ENCODE measurements around the gene SRC.
A peak's percentile ranks its signal among the peaks of the same experiment; 100 is the strongest.

Gene SRC

DNA sequence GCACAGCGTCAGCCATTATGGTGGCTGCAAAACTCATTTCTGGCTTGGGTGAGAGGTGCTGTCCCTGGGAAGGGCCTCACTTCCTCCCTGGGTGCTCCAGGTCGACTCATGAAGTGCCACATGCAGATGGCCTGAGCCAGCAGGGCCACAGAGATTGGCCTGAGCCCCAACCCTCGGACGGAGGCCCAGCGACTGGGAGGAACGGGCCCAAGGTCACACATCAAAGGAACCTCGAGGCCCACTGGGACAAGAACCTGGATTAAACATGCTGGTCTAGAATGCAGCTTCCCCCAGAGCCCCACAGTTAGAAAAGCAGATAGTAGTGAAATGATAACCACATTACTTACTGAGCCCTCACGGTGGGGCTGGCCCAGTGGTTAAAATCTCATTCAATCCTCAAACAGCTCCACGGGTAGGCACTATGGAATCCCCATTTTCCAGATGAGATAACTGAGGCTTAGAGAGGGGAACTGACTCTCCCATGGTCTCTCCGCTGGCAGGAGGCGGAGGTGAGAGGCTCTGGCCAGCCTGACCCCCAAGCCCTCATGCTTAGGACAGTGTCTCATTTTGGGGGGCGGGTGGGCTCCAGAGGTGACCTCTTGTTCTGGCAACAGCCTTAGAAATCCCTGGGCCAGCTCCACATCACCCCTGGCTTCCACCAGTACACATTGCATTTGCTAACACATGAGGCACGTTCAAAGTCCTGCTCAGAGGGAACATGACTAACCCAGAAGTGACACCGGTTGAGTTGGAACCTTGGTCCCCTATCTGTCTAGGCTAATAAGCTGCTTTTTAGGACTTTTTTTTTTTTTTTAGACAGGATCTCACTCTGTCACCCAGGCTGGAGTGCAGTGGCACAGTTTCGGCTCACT lies 53.0 kb downstream of the SRC start:
- DNase-seq: no peak

DNA sequence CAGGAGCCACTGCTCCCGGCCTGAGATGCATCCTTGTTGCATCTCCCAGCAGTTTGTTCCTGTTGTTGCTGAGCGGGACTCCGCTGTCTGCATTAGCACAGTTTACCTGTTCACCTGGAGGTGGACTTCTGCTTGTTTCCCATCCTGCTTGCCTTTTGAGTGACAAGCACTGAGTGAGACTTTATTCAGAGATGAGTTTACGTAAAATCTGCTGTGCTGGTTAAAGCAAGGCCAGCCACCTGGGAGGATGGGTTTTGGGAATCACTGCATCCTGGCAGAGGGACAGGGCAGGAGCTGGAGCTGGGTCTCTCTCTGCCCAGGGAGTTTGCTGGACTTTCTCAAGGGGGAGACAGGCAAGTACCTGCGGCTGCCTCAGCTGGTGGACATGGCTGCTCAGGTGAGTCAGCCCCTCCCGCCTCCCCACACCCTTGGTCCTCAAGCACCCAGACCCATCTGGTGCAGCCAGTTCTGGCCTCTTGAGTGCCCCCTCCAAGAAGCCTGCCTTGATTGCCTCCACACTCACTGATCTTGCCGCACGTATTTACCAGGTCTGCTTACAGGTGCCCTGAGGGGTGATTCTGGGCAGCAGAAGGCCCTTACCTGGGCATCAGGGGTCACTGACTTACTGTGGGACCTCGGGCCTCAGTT lies 55.5 kb downstream of the SRC start:
- no peak for DNase-seq

DNA sequence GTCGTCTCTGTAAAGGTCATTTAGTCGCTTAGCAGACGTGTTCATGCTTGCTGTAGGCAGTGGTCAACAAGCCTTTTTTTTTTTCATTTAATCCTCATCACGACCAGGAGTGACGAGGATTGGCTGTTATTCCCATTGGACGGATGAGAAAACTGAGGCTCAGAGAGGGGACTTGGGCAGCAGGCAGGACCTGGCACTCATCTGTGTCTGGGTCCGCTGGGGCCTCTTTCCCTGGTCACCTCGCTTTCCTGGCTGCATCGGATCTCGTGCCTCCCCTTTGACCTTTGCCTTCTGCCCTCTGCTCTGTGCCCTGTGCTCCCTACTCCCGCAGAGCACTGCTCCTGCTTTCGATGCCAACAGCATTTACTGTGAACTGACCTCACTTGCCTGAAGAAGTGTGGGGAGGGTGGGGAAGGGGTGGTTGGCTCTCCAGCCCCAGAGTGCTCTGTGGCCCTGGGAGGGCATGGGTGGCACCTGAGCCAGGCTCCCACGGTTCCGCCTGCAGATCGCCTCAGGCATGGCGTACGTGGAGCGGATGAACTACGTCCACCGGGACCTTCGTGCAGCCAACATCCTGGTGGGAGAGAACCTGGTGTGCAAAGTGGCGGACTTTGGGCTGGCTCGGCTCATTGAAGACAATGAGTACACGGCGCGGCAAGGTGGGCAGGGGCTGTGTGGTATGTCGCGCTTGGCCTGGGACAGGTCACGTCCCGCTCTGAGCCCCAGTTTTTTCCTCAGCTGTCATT lies 56.2 kb downstream of the SRC start:
- no peak for DNase-seq

DNA sequence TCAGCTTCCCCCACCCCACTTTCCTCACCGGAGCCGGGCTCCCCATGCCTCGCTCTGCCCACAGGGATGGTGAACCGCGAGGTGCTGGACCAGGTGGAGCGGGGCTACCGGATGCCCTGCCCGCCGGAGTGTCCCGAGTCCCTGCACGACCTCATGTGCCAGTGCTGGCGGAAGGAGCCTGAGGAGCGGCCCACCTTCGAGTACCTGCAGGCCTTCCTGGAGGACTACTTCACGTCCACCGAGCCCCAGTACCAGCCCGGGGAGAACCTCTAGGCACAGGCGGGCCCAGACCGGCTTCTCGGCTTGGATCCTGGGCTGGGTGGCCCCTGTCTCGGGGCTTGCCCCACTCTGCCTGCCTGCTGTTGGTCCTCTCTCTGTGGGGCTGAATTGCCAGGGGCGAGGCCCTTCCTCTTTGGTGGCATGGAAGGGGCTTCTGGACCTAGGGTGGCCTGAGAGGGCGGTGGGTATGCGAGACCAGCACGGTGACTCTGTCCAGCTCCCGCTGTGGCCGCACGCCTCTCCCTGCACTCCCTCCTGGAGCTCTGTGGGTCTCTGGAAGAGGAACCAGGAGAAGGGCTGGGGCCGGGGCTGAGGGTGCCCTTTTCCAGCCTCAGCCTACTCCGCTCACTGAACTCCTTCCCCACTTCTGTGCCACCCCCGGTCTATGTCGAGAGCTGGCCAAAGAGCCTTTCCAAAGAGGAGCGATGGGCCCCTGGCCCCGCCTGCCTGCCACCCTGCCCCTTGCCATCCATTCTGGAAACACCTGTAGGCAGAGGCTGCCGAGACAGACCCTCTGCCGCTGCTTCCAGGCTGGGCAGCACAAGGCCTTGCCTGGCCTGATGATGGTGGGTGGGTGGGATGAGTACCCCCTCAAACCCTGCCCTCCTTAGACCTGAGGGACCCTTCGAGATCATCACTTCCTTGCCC lies 57.4 kb downstream of the SRC start:
- DNase-seq: no peak

DNA sequence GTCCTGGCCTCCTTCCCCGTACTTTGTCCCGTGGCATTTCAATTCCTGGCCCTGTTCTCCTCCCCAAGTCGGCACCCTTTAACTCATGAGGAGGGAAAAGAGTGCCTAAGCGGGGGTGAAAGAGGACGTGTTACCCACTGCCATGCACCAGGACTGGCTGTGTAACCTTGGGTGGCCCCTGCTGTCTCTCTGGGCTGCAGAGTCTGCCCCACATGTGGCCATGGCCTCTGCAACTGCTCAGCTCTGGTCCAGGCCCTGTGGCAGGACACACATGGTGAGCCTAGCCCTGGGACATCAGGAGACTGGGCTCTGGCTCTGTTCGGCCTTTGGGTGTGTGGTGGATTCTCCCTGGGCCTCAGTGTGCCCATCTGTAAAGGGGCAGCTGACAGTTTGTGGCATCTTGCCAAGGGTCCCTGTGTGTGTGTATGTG lies 58.5 kb downstream of the SRC start:
- no peak for DNase-seq

DNA sequence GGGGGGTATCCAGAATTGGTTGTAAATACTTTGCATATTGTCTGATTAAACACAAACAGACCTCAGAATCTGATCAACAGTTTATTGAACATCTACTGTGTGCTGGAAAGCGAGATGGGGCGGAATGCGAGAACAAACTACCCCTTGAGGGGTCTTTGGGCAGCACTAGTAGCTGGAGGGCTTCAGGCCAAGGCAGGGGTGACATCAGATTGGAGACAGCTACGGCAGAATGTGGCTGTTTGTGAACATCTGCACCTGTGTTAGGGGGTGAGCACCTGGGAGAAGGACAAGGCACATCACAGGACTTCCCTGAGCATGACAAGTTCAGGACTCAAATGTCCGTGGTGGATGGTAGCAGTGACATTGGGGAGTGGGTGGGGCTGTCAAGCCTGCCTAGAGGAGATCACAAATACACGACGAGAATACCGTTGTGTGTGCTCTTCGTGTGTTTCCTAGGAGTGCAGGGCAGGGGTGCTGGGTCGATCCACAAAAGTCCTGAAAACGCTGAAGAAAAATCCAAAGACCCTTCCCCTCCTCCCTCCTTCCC lies 59.5 kb downstream of the SRC start:
- no peak for DNase-seq

DNA sequence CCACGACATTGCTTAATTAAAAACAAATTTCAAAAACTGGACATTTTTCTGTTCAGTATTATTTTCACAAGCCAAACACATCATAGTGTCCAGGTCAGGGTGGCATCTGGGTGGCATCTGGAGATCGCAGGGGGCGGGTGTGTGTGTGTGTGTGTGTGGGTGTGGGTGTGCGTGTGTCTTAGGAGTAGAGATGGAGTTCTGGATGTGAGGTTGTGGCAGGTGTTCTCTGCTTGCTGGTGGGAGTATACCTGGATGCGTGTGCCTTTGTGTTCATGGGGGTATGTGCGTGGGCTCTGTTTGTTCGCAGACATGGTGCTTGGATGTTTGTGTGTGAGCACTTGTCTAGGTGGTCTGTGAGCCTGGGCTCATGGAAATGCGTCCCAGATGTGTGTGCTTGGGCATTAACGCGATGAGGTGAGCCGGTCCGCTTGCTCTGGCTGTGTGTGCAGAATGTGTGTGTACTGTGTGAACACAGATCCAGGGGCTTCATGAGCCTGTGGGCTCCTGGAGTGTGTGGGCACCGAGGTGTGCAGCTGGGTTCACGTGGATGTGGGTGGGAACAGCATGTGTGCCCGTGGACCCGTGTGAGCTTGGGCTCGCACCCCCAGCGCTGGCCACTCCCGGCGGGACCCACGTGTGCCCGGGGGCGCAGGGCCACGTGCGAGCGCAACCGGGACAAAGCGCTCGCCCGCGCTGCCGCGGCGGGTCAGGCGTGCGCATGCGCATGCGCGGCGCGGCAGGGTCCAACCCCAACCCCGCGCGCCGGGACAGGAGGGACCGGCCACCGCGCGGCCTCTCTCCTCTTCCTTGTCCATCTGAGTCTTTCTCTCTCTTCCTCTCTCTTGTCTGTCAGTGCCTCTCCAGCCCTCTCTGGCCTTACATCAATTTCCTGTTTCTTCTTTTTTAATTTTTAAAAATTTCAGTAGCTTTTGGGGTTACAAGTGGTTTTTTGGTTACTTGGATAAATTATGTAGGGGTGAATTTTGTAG lies 60.4 kb downstream of the SRC start:
- DNase-seq: peak; percentile 7

DNA sequence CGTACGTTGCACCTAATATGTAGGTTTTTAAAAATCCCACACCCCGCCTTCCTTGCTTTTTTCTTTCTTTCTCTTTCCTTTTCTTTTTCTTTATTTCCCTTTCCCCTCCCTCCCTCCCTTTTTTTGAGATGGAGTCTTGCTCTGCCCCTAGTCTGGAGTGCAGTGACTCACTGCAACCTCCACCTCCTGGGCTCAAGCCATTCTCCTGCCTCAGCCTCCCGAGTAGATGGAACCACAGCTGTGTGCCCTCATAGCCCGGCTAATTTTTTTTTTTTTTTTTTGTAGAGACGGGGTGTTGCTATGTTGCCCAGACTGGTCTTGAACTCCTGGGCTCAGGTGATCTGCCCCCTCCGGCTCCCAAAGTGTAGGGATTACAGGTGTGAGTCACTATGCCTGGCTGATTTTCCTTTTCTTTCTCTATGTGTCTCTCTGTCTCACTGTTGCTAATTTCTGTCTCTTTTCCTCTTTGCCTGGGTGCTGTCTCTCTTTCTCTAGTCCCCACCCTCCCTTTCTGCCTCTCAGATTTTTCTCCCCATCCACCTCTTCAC lies 61.2 kb downstream of the SRC start:
- DNase-seq: no peak

DNA sequence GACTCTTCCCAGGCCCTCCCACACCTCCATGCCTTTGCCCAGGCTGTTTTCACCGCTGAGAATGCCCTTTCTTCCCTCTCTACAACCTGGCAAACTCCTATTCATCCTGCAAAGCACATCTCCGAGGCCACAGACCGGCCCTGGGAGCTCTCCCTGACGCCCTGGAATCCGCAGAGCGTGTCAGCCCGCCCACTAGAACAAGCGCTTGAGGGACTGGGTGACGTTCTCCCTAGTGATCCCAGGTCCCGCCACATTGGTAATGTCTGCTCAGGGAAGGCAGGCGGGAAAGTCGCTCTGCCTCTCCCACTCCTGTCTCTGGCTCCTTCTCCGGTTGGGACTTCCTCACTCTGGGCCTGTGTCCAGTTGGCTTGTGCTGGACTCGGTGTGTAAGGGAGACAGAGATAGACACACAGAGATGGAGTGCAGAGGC lies 61.6 kb downstream of the SRC start:
- no peak for DNase-seq

DNA sequence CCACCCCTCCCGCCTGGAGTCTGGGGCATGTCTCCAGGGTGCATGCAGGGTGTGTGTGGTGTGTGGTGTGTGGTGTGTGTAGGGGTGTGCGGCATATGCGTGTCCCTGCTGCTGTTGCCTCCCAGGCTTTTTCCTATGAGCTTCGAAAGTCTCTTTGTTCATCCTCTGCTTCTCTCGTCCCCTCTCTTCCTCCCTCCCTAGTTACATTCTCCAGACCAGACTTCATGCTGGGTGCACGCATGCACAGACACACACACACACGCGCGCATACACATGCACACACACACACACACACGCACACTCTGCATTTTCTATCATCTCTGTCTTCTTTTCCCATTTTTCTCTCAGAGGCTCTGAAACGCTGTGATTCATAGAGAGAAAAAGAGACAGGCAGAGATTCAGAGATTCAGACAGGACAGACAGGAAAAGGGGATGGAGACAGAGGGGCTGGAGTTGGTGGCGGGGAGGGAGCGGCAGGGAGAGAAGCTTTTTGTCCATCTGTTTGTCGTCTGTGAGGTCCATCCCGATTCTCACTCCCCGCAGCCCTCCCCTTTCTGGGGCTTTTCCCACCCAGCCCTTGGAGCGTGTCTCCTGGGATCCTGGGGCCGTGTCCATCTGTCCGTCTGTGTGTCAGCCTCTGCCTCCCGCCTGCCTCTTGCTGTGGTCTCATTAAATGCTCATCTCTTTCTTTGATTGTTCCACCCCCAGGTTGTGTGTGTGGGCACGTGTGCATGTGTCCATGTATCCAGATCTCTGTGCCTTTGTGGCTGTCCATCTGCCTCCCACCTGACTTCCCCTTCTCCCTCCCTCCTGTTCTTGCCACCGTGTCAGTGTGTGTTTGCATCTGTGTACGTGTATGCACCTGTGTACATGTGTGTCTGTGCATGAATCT lies 62.6 kb downstream of the SRC start:
- DNase-seq: no peak

DNA sequence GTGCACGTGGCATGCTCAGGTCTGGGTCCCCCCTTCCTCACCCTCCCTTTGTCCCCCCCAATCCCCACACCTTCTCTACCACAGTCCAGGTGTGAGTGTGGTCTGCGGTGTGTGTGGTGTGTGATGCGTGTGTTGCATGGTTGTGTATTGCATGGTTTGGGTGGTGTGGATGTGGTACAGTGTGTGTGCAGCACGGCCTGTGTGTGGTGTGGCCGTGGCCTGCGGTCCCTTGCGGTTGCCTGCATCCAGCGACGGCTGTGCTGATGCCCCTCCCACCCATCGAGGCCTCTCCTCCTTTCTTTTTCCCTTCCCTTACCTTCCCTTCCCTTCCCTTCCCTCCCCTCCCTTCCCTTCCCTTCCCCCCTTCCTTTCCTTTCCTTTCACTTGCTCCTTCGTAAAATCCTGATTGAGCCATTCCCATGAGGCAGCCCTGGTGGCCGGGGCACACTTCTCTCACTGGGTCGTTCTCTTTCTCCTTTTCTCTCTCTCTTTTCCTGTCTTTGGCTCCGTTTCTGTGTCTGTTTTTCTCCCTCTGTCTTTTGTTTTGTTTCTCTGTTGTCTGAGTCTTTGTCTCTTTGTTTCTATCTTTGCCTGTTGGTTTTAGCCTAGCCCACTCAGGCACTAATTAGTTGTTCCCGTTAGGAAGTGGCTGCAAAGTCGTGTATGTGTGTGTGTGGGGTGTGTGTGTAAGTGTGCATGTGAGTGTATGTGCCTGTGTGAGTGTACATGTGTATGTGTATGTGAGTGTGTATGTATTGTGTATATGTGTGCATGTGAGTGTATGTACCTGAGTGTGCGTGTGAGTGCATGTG lies 65.7 kb downstream of the SRC start:
- DNase-seq: peak; percentile 32

DNA sequence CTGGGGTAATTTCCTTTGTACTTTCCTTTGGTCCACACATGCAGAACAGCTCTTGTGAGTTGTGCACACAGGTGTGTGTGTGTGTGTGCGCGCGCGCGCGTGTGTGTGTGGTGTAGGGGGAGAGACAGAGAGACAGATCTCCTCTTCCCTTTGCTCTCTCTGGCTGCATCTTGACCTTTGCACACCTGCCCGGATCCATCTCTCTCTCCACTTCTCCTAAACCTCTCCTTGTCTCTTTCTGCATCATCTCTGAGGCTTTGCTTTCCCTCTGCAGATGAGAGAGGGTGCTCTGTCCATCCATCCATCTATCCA lies 67.0 kb downstream of the SRC start:
- peak; percentile 3 for DNase-seq

DNA sequence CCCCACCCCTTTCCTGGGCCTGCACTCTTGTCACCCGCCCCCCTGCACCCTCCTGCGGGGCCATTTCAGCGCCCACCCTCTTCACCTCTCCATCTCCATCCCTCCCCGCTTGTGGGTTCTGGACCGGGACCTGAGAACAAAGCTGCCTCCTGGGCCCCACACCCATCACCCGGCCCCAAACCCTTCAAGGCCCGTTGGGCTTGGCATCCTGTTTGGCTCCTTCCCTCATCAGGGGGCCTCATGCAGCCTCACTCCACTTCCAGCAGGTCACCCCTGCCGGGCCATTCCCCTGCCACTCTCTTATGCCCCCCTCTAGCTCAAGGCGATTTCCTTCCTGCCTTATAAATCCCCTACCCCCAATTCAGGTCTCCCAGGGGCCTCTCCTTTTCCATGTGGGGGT lies 67.4 kb downstream of the SRC start:
- no peak for DNase-seq

DNA sequence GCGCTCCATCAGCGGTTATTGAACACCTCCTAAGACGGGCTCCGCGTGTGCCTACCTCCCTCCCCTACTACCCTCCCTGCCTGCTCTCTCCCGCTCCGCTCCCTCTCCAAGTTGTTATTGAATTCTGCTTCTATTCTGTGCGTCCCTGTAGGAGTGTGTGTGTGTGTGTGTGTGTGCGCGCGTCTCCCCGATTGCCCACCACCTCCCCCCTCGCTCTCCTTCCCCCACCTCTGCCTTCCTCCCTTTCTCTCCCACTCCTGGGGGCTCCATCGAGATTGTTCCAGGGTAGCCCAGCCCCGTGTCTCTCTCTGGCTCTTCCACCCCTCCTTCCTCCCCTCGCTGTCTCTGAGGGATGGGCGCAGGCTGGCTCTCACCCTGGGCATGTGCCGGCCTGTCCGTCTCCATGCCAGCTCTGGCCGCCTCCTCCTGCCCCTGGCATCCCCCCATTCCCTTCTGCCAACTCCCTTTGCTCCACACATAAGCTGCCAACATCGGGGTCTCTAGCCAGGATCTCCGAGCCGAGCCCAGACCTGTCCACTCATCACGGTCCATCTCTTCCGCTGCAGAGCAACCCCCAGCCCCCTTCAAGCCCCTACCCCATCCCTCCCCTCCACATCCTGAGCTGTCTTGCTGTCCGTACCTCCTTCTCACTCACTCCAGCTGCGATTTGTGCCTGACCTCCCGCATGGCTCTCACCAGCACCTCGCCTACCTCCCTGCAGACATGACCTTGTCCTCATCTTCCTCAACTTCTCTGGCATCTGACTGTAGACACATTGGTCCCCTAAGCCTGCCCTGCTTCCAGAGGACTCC lies 68.5 kb downstream of the SRC start:
- no peak for DNase-seq

DNA sequence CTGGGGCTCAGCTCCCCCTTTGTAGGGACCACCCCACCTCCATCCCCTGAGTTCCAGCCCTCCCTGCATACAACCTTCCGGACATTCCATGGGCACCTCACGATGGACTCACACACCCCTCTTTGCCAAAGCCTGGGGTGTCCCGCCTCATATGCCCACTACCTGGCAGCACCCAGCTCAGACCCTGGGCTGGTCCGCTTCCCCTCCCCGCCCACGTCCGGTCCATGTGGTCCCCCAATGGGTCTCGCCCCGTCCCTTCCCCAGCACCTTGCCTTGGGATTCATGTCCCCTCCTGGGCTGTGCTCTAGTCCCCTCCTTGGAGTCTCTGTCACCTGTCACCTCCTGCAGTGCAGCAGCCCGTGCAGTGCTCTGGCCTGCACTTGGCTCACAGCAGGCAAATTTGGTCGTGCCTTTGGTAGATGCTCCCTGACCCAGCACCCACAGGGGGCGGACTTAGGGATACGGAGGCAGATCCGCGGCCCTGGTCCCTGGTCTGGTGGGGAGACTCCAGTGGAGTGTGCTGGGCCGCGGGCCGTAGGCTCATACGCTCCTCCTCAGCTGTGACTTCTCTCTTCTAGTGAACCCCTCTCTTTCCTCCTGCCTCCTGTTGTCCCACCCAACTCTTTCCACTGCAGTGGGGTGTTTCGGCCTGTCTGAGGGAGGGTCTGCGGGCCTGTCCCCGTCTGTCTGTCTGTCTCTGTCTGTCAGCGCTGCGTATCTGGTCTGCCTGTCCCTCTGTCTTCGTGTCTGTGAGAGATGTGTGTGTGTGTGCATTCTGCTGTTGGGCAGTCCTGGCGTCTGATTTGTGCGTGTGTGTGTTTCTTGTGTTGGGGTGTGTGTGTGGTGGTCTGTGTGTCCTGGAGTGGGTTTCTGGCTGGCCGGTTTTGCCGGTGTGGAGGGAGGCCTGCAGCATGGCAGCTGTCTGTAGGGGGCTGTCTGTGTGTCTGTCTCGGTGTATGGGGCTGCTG lies 69.5 kb downstream of the SRC start:
- DNase-seq: no peak

DNA sequence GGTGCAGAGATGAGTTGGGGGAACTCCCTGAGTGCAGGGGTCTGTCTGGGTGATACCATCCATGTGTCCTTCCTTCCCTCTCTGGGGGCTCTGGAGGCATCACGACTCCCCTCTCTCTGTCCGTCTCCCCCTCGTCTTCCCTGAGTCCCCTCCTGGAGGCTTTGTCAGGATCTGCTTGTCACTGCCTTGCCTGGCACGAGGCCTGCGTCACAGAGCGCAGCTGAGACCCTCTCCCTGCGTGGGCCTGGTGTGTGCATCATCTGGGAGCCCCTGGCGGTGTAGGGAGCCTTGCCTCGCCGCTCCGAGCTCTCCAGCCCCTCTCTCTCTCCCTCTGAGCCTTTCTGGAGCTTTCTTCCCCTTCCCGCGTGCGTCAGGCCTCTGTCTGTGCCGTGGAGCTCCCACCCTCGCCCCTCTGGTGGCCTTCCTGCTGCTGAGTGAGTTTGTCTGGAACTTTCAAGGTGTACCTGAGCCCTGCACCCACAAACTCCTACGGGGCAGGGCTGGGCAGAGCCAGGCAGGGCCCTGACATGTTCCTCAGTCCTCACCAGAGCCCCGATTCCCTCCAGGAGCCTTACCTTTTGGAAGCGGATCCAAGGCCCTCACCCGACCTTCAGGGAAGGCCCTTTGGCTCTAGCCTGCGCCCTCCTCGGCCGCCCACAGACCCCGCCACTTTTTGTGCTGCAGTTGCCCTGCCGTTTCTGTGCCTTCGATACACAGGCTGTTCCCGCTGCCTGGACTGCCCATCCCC lies 70.3 kb downstream of the SRC start:
- no peak for DNase-seq

Data from CD4-positive, alpha-beta T cell treated with Interleukin-10 for 1 hour (primary cell).